Retinal pigment epithelial cell (primary cell): ENCODE results near the gene DENND6B.
"Not testable (repeated sequence)": the region's sequence is repeated elsewhere in the genome, so short reads cannot be mapped to it uniquely, and the experiment has no call there.

ENCODE experiments used
- DNase-seq: peaks from one replicate; pipeline ENCODE4 v3.0.0-alpha.2; 2010; ENCODE audit warnings: low read depth
- H3K4me3 ChIP-seq: 2 replicates; pipeline ENCODE4 v1.5.1; 2011; ENCODE audit warnings: mild to moderate bottlenecking, low read length, control low read depth, moderate library complexity
- TF ChIP-seq, protein P1 (sequence below): conservative IDR thresholded peaks from 2 replicates; pipeline ENCODE4 v1.5.1; 2011; ENCODE audit warnings: low read depth, low read length, control low read depth, inconsistent platforms

The DENND6B gene, protein sequence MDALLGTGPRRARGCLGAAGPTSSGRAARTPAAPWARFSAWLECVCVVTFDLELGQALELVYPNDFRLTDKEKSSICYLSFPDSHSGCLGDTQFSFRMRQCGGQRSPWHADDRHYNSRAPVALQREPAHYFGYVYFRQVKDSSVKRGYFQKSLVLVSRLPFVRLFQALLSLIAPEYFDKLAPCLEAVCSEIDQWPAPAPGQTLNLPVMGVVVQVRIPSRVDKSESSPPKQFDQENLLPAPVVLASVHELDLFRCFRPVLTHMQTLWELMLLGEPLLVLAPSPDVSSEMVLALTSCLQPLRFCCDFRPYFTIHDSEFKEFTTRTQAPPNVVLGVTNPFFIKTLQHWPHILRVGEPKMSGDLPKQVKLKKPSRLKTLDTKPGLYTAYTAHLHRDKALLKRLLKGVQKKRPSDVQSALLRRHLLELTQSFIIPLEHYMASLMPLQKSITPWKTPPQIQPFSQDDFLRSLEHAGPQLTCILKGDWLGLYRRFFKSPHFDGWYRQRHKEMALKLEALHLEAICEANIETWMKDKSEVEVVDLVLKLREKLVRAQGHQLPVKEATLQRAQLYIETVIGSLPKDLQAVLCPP

GRCh38 chr22:50326956-50327710 lies at the start of gene DENND6B:
Gene DENND6B, minus strand, starts transcription at chr22:50327012. Its CDS starts 24 bp downstream, at chr22:50326988.
- TF ChIP-seq, protein P1, sequence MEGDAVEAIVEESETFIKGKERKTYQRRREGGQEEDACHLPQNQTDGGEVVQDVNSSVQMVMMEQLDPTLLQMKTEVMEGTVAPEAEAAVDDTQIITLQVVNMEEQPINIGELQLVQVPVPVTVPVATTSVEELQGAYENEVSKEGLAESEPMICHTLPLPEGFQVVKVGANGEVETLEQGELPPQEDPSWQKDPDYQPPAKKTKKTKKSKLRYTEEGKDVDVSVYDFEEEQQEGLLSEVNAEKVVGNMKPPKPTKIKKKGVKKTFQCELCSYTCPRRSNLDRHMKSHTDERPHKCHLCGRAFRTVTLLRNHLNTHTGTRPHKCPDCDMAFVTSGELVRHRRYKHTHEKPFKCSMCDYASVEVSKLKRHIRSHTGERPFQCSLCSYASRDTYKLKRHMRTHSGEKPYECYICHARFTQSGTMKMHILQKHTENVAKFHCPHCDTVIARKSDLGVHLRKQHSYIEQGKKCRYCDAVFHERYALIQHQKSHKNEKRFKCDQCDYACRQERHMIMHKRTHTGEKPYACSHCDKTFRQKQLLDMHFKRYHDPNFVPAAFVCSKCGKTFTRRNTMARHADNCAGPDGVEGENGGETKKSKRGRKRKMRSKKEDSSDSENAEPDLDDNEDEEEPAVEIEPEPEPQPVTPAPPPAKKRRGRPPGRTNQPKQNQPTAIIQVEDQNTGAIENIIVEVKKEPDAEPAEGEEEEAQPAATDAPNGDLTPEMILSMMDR, result no peak
- DNase-seq, result no peak
- peak within 1 kb of the TSS; percentile 50 for H3K4me3 ChIP-seq

DNA sequence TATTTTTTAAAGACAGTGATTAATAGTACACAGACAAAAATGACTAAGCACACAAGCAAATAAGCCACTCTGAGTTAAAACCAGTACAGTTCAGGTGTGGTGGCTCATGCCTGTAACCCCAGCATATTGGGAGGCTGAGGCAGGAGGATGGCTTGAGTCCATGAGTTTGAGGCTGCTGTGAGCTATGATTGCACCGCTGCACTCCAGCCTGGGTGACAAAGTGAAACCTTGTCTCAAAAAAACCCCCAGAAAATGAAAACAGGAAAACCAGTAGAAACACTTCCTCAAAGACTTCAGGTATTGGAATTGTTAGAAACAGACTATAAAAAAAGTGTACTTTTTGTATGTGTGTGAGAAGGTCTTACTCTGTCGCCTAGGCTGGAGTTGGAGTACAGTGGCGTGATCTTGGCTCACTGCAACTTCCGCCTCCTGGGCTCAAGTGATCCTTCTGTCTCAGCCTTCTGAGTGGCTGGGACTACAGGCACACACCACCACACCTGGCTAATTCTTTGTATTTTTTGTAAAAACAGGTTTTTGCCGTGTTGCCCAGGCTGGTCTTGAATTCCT lies 49.4 kb upstream of the DENND6B start:
- no peak for DNase-seq
- TF ChIP-seq, protein P1, result no peak

DNA sequence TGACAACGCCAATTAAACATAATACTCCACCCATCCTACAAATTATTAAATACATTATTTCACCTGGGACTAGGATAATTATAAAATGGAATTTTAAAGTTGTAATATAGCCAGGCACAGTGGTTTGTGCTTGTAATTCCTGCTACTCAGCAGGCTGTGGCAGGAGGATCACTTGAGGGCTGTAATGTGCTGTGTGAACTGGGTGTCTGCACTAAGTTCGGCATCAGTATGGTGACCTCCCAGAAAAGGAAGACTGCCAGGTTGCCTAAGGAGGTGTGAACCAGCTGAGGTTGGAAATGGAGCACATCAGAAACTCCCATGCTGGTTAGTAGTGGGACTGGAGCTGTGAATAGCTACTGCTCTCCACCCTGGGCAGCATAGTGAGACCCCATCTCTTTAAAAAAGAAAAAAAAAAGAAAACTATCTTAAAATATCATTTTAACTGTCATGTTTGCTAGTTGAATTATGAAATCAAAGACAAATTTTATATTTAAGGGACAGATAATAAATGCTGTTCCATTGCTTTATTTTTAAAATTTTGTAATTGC lies 44.4 kb upstream of the DENND6B start:
- TF ChIP-seq, protein P1, result no peak
- no peak overlapping the region for H3K4me3 ChIP-seq
- no peak for DNase-seq

More for the DNA sequence above, 49.4 kb upstream of the DENND6B start:
- H3K4me3 ChIP-seq, result no peak overlapping the region

DNA sequence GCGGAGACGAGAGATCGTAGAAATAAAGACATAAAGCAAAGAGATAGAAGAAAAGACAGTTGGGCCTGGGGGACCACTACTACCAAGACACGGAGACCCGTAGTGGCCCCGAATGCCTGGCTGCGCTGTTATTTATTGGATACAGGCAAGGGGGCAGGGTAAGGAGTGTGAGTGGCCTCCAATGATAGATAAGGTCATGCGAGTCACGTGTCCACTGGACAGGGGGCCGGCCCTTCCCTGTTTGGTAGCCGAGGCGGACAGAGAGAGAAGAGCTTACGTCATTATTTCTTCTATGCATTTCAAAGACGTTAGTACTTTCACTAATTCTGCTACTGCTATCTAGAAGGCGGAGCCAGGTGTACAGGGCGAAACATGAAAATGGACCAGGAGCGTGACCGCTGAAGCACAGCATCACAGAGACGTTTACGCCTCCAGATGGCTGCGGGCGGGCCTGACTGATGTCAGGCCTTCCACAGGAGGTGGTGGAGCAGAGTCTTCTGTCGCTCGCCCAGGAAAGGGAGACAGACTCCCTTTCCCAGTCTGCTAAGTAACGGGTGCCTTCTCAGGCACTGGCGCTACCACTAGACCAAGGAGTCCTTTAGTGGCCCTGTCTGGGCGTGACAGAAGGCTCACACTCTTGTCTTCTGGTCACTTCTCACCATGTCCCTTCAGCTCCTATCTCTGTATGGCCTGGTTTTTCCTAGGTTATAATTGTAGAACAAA lies 41.1 kb upstream of the DENND6B start:
- TF ChIP-seq, protein P1, result no peak
- DNase-seq, result no peak
- H3K4me3 ChIP-seq, result no peak overlapping the region

GRCh38 chr22:50363803-50364194 lies 37.0 kb upstream of the DENND6B start:
- H3K4me3 ChIP-seq, DNase-seq: not testable (repeated sequence)

GRCh38 chr22:50363166-50363802 lies 36.5 kb upstream of the DENND6B start:
- DNase-seq, result no peak
- TF ChIP-seq, protein P1, result no peak
- H3K4me3 ChIP-seq, result no peak overlapping the region
